Activated CD4-positive, CD25-positive, alpha-beta regulatory T cell (primary cell): ENCODE measurements around the gene KRTAP10-2.
"Not testable (repeated sequence)": the region's sequence is repeated elsewhere in the genome, so short reads cannot be mapped to it uniquely, and the experiment has no call there.

Source experiments
- DNase-seq, 4 experiments: peaks; one replicate each; lab custom pipeline; 2025; lab: John Stamatoyannopoulos, UW

Gene KRTAP10-2, protein sequence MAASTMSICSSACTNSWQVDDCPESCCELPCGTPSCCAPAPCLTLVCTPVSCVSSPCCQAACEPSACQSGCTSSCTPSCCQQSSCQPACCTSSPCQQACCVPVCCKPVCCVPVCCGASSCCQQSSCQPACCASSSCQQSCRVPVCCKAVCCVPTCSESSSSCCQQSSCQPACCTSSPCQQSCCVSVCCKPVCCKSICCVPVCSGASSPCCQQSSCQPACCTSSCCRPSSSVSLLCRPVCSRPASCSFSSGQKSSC

DNA sequence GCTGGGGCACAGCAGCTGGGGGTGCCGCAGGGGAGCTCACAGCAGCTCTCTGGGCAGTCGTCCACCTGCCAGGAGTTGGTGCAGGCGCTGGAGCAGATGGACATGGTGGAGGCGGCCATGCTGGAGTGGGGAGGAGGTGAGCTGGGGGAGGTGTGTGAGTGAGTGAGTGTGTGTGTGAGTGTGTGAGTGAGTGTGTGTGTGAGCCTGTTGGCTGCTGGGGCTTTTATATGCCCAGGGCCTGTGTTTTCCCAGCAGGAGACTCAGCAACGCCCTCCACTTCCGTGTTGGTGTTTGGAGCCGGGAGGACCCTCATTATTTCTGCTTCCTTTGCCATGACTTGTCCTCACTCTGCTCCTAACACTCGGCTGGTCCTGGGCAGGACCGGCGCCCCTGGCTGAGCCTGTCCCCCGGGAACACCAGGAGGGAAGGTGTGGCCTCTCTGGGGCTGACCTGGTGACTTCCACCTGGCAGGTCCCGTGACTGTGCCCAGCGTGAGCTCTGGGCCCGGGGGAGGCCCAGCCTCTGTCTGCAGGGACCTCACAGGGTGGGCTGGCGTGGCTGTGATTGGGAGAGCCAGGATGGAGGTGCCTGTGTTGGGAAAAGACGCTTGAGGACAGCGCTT, at the start of gene KRTAP10-2:
Gene KRTAP10-2 (minus strand): TSS at position 166 of the 622 bp plus-strand sequence. CDS start 47 bp downstream, at position 119.
- no peak for DNase-seq

DNA sequence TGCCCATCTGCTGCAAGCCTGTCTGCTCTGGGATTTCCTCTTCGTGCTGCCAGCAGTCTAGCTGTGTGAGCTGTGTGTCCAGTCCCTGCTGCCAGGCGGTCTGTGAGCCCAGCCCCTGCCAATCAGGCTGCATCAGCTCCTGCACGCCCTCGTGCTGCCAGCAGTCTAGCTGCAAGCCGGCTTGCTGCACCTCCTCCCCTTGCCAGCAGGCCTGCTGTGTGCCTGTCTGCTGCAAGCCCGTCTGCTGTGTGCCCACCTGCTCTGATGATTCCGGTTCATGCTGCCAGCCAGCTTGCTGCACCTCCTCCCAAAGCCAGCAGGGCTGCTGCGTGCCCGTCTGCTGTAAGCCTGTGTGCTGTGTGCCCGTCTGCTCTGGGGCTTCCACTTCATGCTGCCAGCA, 49.8 kb upstream of the KRTAP10-2 start:
- not testable (repeated sequence) for DNase-seq

DNA sequence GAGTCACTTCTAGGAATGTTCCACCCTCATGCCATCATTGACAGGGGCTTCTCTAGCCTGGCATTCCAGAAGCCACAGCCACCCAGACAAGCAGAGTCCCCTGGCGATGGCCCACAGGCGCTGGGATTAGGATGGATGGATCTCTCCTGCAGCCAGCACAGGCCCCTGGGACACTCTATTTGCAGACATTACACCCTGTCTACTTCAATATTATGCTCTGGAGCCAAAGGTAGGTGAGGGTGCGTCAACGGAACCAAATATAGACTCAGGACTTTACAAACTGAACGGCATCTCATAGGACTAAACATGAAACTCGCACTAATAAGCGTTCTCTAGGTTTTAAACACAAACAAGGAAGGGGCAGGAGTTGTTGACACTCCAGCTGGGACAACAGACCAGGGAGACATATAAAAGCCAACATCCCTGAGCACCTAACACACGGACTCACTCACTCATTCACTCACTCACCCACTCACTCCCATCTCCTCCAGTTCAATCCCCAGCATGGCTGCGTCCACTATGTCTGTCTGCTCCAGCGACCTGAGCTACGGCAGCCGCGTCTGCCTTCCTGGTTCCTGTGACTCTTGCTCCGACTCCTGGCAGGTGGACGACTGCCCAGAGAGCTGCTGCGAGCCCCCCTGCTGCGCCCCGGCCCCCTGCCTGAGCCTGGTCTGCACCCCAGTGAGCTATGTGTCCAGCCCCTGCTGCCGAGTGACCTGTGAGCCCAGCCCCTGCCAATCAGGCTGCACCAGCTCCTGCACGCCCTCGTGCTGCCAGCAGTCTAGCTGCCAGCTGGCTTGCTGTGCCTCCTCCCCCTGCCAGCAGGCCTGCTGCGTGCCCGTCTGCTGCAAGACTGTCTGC, 49.0 kb upstream of the KRTAP10-2 start, which contains the start of gene KRTAP10-7:
Gene KRTAP10-7 (plus strand): TSS at position 480 of the 861 bp plus-strand sequence. CDS start 25 bp downstream, at position 505.
- DNase-seq = not testable (repeated sequence)

DNA sequence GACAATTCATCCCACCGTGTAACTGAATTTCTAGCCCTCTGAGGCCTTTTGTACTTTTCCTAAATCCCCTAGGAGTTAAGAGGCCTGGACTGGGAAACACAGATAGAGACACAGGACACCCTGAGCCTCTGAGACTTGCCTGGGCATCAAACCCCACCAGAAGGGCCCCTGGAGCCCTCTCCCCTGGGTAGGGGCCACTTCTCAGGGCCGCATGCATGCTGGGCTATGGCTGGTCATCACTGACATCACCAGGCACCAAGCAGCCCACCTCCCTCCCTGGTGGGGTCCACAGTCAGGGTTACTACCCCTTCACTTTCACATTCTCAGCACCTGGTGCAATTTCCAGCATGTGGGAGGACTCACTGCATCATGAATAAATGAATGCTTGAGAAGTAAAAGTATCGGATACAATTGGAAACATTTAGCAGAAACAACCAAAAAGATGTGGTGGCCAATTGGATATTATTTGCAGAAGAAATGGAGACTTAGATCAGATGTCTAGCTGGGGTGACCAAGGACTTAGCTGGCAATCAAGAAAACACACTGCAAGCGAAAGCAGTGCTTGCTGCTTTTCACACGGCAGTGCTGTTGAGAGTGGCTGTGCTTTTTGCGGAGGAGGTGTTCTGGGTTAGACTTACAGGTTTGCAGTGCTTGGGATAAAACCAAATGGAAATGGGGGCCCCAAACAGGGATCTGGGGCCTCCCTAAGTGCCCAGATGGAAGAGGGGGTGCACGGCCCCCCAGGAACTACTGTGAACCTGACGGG, 48.1 kb upstream of the KRTAP10-2 start:
- DNase-seq = no peak

DNA sequence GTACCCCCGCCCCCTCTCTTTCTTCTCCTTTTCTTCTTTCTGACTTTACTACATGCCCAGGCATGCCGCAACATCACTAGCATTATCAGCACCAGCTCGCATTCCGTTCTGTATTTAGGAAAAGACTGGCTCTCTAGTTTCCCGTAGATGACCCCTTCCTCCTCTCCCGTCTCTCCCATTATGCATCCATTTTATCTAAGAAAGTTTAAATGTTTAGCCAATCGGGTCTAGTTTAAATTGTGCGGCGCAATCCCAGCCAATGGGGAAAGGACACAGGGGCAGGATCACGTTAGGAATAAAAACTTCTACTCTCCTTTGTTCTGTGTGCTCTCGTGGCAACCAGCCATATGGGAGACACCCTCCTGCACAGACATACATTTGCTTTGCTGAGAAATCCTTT, 46.8 kb upstream of the KRTAP10-2 start:
- no peak for DNase-seq

DNA sequence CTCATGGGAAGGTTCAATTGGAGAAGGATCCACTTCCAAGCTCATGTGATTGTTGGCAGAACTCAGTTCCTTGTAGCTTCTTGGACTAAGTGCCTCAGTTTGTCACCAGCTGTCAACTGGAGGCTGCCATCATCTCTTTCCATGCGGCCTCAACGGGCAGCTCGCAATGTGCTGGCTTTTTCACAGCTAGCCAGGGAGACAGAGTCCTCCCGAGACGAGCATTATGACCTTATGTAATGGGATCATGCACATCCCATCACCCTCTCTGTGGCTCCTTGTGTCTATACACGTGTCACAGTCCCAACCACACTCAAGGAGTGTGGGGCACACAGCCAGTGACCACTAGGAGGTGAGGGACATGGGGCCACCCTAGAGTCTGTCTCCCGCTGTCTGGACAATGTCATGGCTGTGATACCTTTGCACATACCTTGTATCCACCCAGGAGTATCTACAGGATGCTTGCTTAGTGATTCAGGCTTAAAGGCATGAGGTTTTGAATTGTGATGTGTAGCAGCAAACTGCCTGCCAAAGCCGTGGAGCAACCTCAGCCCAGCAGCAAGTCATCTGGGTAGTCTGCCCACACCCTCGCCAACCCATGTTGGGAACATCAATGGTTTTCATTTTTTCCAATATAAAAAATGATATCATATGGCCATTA, 44.9 kb upstream of the KRTAP10-2 start:
- DNase-seq = no peak

DNA sequence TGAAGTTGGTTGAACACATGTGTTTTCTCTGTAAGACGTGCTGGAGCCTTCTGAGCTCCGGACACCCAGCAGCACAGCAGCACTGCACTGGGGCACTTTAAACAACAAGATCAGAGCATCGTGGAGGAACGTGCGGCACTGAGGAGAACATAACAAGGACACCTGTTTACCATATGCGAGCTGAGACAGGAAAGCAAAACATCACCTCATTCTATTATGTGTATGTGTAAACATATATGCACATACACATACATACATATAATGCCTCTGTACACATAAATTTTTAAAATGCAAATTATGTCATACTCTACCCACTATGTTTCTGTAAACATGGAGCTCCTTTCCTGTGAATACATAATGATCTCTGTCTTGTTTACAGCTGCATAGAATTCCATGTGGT, 44.2 kb upstream of the KRTAP10-2 start:
- DNase-seq = no peak

DNA sequence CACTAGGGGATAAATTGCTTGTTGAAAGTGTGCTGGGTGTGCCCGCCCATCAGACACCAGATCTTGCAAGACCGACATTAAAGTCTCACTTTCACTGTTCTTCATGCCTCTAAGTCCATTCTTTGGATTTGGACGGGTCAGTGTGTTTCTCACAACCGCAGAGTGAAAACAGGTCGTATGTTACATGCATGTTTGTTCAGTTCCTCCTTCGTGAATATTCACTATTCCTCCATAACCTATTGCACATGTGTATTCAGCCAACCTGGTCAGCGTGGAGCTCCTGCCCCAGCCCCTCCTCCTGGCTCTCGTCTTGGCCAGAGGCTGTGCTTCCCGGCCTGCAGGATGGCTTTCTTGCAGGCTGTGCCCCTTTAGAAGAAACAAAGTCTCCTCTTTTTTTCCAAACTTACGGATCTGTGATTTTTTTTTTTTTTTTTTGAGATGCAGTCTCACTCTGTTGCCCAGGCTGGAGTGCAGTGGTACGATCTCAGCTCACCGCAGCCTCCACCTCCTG, 43.2 kb upstream of the KRTAP10-2 start:
- DNase-seq = no peak

DNA sequence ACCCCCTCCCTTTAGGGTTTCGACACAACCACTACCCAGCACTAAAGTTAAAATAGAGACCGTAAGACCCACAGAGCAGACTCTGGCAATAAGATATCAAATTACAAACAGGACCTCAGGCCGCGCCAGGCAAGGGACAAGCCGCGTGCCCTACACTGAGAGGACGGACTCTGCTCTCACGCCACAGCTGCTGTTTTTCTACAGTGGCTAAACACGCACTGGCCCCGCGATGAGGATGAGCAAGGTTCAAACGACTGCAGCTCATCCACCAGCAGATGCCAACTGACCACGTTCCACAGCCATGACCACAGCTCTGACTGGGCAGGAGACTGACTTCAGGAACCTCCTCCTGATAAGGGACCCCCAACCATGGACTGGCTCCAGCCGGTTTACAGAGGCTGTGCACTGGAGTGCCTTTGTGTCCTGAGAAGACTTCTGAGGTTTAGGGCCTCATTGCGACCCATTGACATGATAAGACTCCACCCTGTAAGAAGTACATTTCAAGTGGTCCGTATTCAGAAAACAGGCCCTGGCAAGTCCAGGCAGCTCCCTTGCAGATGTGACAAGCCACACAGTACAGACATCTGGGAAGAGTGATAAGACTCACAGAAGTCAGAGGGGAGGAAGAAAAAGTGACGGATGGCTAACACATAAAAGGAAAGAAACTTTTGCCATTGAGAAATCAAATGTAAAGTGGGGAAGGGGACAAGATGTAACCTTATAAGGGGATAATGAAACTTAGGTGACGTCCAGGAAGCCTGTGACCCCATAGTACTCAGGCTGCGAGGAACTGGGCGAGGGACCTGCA, 42.5 kb upstream of the KRTAP10-2 start:
- no peak for DNase-seq

DNA sequence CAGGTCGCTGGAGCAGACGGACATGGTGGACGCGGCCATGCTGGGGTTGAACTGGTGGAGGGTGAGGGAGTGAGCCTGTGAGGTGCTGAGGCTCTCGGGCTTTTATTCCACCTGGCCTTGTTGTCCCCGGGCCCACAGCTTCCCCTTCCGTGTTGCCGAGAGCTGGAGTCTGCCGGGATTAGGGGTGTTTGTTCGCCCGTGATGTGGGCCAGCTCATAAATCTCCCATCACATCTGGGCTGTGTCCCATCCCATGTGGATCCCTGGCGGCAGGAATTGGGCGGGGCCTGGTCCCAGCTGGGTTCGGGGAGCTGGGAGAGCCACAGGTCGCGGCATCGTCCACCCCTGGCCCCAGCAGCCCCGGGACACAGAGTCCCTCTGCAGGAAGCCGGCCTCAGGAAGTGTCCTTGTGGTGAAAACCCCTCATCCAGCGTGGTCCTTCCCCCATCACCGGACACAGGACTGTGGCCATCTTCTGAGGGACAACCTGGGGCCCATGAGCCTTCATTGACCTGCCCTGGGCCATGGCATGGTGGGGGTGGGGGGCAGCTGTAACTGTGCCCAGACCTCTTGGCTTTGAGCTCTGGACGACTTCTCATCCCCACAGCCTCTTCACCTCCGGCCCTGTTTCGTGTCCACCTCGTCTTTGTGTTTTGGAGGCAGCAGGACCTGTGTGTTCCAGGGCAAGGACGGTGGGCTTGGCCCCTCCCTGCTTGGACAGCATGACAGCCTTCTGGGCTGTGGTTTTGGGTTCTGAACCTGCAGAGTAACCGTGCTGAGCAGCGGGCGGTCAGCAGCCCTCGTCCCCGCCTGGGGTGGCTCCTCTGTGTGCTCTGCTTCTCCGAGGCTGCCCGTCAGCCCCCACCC, 41.4 kb upstream of the KRTAP10-2 start, which contains the start of gene KRTAP10-6:
Gene KRTAP10-6 (minus strand): TSS at position 60 of the 866 bp plus-strand sequence. CDS start 21 bp downstream, at position 39.
- DNase-seq = no peak

DNA sequence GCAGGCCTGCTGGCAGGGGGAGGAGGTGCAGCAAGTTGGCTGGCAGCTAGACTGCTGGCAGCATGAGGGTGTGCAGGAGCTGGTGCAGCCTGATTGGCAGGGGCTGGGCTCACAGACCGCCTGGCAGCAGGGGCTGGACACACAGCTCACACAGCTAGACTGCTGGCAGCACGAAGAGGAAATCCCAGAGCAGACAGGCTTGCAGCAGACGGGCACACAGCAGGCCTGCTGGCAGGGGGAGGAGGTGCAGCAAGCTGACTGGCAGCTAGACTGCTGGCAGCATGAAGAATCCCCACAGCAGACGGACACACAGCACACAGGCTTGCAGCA, 40.5 kb upstream of the KRTAP10-2 start:
- not testable (repeated sequence) for DNase-seq

DNA sequence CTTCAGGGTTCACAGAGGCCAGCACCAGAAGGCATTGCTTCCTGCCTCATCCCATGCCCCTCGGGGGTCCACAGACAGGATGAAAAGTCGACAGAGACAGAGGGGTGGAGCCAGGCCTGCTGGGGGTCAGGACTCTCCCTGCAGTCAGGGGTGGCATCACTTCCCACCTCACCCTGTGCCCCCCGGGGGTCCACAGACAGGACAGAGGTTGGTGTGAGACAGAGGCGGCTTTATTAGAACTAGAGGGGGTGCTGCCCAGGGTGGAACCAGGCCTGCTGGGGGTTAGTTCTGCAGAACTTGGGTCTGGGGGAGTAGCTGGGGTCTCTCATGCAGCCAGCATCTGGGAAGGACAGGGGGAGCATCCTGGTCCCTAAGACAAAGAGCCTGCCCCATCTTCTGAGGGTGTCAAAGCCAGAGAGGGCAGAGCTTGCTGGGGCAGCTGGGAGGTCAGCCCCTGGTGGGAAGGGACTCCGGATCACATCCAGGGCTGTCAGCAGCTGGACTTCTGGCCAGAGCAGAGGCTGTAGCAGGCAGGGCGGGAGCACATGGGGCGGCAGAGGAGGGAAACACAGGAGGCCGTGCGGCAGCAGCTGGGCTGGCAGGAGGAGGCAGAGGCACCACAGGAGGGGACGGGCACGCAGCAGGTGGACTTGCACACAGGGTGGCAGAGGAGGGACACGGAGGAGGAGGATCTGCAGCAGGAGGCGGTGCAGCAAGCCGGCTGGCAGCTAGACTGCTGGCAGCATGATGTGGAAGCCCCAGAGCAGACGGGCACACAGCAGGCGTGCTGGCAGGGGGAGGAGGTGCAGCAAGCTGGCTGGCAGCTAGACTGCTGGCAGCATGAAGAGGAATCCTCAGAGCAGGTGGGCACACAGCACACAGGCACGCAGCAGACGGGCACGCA, 39.8 kb upstream of the KRTAP10-2 start:
- not testable (repeated sequence) for DNase-seq

DNA sequence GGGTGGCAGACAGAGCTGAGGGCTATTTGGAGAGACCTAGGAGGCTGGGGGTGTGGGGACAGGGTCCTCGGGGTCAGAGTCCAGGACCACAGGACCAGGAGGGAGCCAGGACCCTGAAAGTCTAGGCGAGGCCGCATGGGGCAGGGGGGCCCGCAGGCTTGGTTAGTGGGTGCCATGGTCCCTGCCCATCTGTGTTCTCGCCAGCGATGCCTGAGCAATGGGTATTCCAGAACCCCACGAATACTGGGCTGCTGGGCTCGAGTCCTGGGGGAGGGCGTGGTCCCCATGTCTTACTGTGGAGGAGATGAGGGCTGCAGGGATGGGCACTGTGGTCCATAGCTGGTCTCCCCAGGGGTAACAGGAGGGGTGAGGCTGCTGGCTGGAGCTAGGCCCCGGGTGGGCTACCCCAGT, 39.0 kb upstream of the KRTAP10-2 start:
- DNase-seq = no peak

DNA sequence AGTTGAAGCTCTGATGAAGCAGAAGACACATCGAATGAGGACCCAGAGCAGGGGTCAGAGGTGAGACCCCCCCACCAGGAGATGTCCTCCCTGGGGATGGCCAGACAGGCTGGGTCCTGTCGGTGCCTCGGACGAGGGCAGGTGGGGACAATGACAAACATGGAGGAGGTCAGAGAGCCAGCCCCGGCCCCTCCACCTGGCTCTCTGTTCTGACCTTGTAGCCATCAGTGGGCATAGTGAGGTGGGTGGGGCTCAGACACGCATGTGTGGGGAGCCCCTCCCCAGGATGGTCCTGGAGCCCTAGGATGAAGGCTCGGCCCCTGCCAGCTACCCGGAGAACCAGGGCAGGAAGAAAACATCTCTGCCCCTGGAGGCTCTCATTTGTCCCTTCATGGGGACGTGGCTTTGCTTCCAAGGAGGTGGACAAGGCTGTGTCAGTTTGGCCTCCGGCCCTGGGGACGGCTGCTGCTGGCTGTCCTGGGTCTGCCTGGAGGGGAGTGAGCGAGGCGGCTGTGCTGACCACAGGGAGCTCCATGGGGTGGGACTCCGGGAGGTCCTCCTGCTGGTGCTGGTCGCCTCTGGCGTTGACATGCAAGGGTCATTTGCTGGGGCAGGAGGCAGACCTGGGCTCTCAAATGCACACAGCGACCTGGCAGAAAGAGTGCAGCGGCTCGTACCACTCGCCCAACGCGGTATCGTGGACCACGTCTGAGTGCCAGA, 38.4 kb upstream of the KRTAP10-2 start:
- DNase-seq = no peak

DNA sequence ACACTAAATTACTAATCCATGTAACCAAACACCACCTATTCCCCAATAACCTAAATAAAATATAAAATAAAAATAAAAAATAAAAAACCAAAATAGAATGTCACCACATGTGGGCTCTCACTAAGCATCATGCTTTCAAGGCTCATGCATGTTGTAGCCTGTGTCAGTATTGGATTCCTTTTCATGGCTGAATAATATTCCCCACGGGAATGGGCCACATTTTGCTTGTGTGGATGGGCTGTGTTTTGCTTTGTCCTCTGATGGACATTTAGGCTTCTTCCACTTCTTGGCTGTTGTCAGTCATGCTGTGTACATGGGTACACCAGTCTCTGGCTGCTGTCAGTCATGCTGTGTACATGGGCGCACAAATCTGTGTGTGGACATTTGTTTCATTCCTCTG, 37.8 kb upstream of the KRTAP10-2 start:
- DNase-seq = no peak

DNA sequence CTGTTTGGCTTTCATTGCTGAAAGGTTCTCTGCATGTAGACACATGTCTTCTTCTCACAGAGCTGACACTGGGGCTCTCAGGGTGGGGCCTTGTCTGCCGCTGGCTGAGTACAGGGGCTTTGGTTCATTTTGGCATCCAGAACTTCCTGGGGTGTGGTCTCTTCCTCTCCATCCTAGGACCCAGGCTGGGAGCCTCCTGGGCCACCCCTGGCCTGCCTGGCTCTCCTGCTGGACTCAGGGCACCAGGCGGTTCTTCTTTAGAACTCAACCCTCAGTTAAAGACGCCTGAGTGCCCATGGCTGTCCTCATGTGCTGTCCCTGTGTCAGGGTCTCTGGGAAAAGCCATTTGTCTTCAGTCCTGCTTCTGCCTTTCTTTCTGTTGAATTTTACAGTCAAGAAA, 34.6 kb upstream of the KRTAP10-2 start:
- no peak for DNase-seq

DNA sequence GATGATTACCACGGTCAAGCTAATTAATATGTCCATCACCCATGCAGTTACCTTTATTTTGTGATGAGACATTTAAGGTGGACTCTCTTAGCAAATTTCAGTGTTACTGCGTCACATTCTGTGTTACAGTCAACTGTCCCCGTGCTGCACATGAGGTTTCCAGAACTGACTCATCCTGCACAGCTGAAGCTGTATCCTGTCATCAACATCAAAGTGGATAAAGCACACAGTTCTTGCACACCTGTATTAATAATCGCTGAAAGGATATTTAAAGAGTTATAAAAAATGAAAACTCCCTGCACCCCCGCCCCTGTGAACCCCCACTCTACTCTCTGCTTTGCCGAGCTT, 32.5 kb upstream of the KRTAP10-2 start:
- DNase-seq = no peak
